Bronchial epithelial cell (primary cell): ENCODE results near the gene MS4A18. TPM values are rescaled to one million over a fixed set of nuclear protein-coding genes. Genes with fewer than 3 reads are reported as not detected.
A peak's percentile ranks its signal among the peaks of the same experiment; 100 is the strongest.

Experiments used
- DNase-seq: peaks from one replicate; pipeline ENCODE4 v3.0.0-alpha.2; 2010; ENCODE audit warnings: low read depth
- FAIRE-seq: peaks from 2 replicates; lab custom pipeline; 2011; peaks lifted over from hg19 to GRCh38; lab: Jason Lieb, UNC
- H3K27me3 ChIP-seq: 2 replicates; pipeline ENCODE4 v1.5.1; 2011; ENCODE audit warnings: low read length; ENCODE audit not compliant: control insufficient read depth, insufficient read depth
- H3K36me3 ChIP-seq: 2 replicates; pipeline ENCODE4 v1.5.1; 2011; ENCODE audit warnings: low read length; ENCODE audit not compliant: control insufficient read depth, insufficient read depth
- H3K4me3 ChIP-seq: 2 replicates; pipeline ENCODE4 v1.5.1; 2011; ENCODE audit warnings: mild to moderate bottlenecking, low read depth, low read length, control low read depth
- total RNA-seq: library from RNA; depleted of rRNA; stranded (reverse); fragments of >200 nt; gene quantifications from 2 replicates; pipeline ENCODE4 v1.2.1, GENCODE V29; 2014
- TF ChIP-seq, protein P1 (sequence below): IDR thresholded peaks from 2 replicates; pipeline ENCODE4 v1.5.1; 2011; ENCODE audit warnings: mild to moderate bottlenecking, moderate library complexity, low read length, control low read depth, inconsistent platforms; ENCODE audit not compliant: insufficient read depth, severe bottlenecking

Gene MS4A18
- total RNA-seq, 1 donor from 2014 or later: not detected

DNA sequence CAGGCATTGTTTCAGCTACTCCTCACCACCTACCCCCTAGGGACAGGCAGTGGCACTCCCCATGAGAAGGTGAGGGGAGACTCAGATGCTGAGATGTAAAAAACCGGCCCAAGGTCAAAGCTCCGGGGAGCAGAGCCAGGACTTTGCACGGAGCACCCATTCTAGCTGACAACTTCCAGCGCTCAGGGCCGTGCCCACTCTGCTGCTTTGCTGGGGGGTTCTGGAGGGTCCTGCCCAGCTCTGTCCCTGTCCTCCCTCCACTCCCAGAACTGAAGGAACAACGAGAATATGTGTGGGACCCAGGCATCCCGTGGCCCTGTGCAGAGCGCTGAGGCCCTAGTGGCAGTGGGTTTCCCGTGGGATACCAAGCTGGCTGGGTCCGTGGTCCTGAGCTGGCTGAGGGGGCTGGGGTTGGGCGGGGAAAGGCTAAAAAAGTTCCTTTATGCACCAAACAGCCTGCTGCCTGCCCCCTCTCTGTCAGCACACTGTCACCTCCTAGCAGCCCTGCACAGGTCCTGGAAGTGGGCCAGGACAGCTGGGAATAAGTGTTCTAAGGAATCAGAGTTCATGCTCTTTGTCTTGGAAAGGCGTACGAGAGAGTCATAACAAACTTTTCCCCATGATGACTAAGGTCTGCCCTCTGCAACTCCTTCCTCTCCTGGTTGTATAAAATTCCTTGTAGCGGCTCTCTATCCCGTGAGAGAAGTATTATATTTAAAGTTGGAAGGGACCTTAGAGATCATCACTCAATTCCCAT, 62.5 kb downstream of the MS4A18 start:
- no peaks in the 10 kb centered on the region for H3K27me3 ChIP-seq
- no peaks in the 10 kb centered on the region for H3K36me3 ChIP-seq
- TF ChIP-seq, protein P1, sequence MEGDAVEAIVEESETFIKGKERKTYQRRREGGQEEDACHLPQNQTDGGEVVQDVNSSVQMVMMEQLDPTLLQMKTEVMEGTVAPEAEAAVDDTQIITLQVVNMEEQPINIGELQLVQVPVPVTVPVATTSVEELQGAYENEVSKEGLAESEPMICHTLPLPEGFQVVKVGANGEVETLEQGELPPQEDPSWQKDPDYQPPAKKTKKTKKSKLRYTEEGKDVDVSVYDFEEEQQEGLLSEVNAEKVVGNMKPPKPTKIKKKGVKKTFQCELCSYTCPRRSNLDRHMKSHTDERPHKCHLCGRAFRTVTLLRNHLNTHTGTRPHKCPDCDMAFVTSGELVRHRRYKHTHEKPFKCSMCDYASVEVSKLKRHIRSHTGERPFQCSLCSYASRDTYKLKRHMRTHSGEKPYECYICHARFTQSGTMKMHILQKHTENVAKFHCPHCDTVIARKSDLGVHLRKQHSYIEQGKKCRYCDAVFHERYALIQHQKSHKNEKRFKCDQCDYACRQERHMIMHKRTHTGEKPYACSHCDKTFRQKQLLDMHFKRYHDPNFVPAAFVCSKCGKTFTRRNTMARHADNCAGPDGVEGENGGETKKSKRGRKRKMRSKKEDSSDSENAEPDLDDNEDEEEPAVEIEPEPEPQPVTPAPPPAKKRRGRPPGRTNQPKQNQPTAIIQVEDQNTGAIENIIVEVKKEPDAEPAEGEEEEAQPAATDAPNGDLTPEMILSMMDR: no peak
- H3K4me3 ChIP-seq: no peak overlapping the region
- FAIRE-seq (no peak), DNase-seq (peak; percentile 48)

DNA sequence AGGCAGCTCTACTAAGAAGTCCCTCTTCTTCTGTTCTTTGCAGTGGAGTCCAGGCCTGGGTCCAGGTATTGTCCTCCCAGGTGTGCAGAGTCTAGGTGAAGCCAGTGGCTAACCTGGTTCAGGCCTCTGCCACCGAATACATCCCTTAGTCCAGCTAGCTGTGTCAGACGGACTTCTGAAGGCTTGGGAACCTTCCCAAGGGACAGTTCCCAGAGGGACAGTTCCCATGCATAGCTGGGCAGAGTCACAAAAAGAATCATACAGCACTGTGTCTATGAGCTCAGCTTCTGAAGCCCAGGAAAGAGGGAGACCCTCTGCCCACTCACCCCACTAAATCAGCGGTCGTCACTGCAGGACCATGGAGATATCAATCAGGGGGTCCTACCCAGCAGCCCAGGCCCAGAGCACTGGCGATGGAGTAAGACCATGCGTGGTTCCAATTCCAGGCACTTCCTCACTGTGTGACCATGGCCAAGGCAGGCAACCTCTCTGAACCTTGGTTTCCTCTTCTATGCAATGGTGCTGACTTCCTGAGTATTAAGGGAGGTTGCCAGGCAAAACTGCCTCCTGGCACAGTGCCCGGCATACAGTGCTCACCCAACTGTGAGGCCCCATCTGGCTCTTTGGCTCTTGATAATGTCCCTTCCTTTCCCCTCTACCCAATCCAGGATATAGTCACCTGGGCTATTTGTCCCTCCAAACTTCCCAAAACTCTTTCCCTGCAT, 64.0 kb downstream of the MS4A18 start:
- TF ChIP-seq, protein P1: no peak
- DNase-seq (no peak), FAIRE-seq (no peak)
- Histone ChIP-seq H3K4me3 (no peak overlapping the region), H3K27me3 (no peaks in the 10 kb centered on the region), H3K36me3 (no peaks in the 10 kb centered on the region)

DNA sequence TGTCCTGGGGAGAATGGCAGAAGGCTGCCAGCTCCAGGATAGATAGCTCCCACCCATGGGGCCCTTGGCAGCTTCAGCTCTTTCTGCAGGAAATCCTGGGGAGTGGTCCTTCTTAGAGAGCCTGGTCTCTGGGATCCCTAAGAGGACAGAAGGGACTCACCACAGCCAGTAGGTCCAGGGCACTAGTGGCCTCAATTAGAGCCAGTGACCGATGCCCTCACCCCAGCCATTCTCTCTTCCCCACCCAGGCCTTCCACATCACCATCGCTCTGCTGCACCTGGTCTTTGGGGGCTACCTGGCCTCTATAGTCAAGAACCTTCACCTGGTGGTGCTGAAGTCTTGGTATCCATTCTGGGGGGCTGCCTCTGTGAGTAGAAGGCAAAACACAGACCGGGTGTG, 66.2 kb downstream of the MS4A18 start:
- FAIRE-seq (no peak), DNase-seq (no peak)
- Histone ChIP-seq H3K27me3 (no peaks in the 10 kb centered on the region), H3K4me3 (no peak overlapping the region), H3K36me3 (no peaks in the 10 kb centered on the region)
- TF ChIP-seq, protein P1: no peak

DNA sequence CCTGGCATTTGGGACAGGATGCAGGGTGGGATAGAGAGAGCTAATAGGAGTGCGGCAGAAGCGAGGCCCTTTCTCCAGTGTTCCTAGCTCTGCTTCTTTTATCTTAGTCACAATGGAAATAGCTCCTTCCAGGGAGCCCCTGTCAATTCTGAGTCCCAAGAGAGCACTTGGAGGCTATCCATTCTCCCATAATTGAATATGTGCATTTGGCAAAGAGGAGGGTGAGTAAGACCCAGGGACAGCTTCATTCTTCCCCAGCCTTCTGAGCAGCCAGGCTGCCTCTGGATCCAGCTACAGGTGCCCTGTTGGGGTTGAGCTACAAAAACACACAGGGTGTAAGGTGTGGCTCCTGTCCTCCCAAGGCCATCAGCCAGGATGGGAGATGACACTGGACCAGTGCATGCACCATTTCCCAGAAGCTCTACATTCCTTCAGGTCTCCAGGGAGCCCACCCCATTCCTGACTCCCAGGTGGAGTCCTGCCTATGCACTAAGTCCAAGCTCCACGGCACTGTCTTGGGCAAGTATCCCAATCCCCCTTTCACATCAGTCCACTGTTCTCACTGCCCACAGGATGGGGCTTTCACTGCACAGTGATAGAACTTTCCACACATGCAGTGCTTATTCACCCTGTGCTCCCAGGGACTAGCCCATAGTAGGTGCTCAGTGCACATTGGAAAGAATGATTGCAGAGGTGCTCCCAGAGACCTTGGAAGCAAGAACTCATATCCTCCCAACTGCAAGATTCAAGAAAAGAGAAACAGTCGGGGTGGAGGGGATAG, 66.8 kb downstream of the MS4A18 start:
- H3K27me3 ChIP-seq: no peaks in the 10 kb centered on the region
- no peak overlapping the region for H3K4me3 ChIP-seq
- FAIRE-seq (peak; percentile 62), DNase-seq (no peak)
- H3K36me3 ChIP-seq: no peaks in the 10 kb centered on the region
- TF ChIP-seq, protein P1: no peak

DNA sequence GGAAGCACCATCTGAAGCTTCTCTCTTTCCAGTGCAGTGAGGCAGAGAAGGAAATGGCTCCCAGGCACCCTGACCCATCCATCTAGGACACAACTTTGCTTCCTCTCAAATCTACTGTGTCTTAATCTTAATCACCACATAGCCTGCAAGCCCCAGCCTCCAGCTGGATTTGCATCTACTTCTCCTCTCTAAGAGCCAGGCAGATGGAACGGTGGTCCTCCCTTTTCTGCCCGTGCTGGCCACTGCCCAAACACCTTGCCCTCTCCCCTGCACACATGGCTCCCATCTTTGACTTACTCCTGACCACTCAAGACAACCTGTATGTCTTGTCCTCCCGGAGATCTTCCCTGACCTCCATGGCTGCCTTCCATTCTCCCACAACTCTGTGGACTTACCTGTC, 68.0 kb downstream of the MS4A18 start:
- FAIRE-seq: no peak

More for the DNA sequence above, 68.0 kb downstream of the MS4A18 start:
- H3K36me3 ChIP-seq: no peaks in the 10 kb centered on the region
- no peaks in the 10 kb centered on the region for H3K27me3 ChIP-seq
- TF ChIP-seq, protein P1: no peak
- no peak for DNase-seq
- no peak overlapping the region for H3K4me3 ChIP-seq

Other genes with a start within 250 kb of the MS4A18 start
- not detected in 2 replicates for gene MS4A12, start 231.9 kb upstream of the MS4A18 start, total RNA-seq
- gene MS4A13, start 209.3 kb upstream of the MS4A18 start, total RNA-seq: not detected in 2 replicates
- gene MS4A8, start 25.1 kb upstream of the MS4A18 start, total RNA-seq: not detected in 2 replicates
- not detected in 2 replicates for gene MS4A15, start 32.1 kb downstream of the MS4A18 start, total RNA-seq
- not detected in 2 replicates for gene MS4A10, start 60.6 kb downstream of the MS4A18 start, total RNA-seq
- gene CCDC86, start 117.4 kb downstream of the MS4A18 start, total RNA-seq: 7.4 TPM in 2 replicates
- 0.13 TPM in 1 of 2 replicates, not detected in the other for gene PTGDR2, start 131.2 kb downstream of the MS4A18 start, total RNA-seq
- not detected in 2 replicates for gene ZP1, start 142.8 kb downstream of the MS4A18 start, total RNA-seq
- 30.2 and 36.1 TPM in 2 replicates for gene PRPF19, start 181.9 kb downstream of the MS4A18 start, total RNA-seq
- 7.6 and 7.7 TPM in 2 replicates for gene TMEM109, start 189.4 kb downstream of the MS4A18 start, total RNA-seq
- gene TMEM132A, start 199.7 kb downstream of the MS4A18 start, total RNA-seq: 22.6 and 25.2 TPM in 2 replicates
- 0.38 and 1.3 TPM in 2 replicates for gene SLC15A3, start 227.5 kb downstream of the MS4A18 start, total RNA-seq
- gene CD6, start 247.0 kb downstream of the MS4A18 start, total RNA-seq: not detected in 2 replicates